Stimulated activated CD8-positive, alpha-beta memory T cell treated with anti-CD3 and anti-CD28 coated beads, Interleukin-2, amount 100 ng/mL, for 1 hour (primary cell): ENCODE results near the gene RARRES2.
A peak's percentile ranks its signal among the peaks of the same experiment; 100 is the strongest.
"Not testable (repeated sequence)": the region's sequence is repeated elsewhere in the genome, so short reads cannot be mapped to it uniquely, and the experiment has no call there.

Source experiments
- DNase-seq, 2 donors: peaks; one replicate each; pipeline ENCODE4 v3.0.0-alpha.2; 2020; ENCODE audit warnings: low read depth in 2 of 2

Gene RARRES2

DNA sequence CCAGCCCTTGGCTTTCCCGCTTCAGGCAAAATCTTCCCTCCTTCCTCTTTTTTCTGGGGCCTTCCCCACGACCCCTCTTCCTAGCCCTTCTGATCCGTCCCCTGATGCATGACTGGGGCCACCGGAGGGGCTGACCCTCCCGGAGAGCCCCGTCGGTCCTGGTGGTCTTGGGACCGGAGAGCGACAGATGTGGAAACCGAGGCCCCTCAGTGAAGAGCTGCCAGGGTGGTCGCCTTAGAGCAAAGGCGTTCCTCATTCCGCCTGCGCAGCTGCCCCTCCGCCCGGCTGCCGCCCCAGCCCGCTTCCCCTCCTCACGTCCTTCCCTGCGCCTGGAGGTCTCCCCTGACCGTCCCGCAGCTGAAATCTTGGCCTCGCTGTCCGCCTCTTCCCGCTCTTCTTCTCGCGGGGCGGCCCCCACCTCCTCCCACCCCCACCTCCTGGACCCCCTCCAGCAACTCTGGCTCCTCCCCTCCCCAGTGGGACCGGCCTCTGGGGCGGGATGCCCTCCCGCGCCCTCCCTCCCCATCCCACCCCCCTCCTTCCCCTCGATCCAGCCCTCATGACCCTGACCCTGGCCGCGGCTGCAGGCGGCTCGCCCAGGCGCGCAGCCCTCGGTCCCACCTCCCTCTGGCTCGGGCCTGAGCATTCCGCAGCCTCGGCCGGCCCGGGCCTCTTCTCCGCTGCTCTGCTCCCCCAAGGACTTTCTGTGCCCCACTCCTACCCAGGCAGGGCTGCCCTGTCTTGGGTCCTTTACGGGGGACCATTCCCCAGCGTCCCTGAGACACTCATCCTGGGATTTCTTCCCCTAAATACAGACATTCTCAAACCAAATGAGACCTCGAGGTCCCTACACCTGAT is at the start of gene RARRES2:
Gene RARRES2 (minus strand): TSS at position 367 of the 858 bp plus-strand sequence. CDS start 1,020 bp downstream, outside the sequence.
- DNase-seq = no peak

DNA sequence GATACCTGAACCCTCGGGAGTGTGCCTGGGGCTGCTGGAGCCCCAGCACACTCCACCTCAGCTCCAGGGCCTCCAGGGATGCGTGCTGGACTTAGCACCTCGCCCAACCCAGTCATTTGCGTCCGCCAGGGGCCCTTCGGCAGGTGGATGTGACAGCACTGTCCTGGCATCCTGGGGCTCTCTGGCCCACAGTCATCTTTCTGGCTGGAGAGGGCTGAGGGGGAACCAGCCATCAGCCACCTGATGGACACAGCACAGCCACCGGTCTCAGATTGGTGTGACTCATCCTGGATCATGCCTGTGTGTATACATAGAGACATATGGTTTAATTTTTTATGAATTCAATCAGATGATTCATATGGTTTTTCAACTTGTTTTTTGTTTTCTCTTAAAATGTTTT is 48.8 kb upstream of the RARRES2 start:
- DNase-seq = no peak

DNA sequence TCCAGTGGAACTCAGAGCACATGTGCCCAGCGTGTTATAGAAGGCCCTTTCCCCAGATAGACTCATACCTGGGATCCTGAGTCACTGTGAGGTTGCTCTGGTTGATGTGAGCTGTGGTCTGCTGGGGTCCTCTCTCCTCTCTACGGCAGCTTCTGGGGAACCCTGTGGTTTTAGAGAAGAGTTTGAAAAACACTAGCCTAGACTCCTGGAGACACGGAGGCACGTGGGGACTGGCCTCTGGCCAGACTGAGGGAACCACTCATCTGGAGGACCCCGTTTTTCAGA is 48.0 kb upstream of the RARRES2 start:
- no peak for DNase-seq

DNA sequence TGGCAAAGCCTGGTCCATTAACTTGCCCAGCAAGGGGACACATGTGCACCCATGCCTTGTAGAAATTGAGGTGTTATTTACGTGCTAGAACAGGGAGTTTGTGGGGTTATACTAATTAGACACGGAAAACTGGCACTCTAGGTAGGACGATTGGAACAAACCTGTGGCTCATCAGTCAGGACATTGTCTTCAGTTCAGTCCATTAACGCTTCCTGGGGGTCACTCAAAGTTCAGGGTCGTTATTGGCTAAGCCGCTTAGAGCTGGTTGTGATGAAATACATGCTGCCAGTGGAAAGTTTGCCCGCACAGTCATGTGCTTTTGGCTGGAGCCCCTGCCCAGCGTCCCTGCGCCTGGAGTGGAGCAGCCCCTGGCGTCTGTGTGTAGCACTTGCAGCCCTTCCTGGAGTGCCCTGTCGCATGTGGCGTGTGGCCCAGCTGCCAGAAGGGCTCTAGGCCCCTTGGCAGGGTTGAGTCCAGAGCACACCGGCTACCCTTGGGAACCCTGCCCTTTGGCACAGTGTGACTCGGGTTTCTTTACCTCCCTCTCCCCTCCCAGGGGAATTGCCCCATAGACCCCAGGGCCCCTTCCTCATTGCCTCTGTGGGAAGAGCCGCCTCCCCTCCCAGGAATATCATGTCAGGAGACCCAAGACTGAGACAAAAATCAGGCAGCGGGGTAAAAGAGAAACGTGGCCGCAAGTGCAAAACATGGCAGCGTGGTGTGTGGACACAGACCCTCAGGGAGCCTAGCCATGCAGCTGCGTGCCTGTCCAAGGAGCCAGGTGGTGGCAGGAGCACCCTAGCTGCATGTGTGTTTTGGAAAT is 47.5 kb upstream of the RARRES2 start:
- no peak for DNase-seq

DNA sequence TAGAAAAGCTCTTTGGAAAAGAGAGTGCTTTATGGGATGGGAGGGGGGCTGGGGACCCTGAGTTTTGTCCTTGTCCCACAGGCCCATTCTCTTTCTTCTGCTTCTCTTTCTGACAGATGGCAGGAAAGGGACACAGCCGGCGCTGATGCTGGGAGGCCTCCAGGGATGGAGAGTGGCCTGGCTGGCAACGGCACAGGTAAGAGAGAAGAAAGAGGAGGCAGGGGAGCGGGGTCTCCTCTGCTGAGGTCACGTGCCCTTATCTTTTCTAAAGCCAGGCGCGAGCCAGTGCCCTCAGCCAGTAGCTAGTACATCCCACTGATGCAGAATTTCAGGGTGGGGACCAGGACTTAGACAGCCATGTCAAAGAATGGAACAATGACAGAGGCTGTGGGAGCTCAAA is 46.9 kb upstream of the RARRES2 start:
- no peak for DNase-seq

DNA sequence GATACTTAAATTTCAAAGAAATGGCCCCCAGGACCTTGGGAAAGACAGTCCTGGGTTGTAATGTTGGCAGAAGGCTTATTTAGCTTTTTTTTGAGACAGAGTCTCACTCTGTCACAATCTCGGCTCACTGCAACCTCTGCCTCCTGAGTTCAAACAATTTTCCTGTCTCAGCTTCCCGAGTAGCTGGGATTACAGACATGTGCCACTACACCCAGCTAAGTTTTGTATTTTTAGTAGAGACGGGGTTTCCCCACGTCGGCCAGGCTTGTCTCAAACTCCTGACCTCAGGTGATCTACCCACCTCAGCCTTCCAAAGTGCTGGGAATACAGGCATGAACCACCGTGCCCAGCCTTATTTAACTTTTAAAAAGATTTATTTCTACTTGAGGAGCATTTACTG is 44.5 kb upstream of the RARRES2 start:
- not testable (repeated sequence) for DNase-seq

DNA sequence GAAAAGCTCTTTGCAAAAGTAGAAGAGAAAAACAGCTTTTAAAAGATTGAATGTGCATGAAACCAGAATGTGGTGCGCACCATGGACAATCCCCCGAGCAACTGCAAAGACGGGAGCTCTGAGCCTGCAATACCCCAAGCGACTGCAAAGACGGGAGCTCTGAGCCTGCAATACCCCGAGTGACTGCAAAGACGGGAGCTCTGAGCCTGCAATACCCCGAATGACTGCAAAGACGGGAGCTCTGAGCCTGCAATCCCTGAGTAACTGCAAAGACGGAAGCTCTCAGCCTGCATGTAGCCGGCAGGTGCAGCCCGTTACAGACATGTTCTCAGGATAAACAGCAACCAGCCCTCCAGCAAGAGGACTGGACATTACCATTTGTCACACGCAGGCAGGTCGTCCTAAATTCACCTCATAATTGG is 43.9 kb upstream of the RARRES2 start:
- DNase-seq = no peak

DNA sequence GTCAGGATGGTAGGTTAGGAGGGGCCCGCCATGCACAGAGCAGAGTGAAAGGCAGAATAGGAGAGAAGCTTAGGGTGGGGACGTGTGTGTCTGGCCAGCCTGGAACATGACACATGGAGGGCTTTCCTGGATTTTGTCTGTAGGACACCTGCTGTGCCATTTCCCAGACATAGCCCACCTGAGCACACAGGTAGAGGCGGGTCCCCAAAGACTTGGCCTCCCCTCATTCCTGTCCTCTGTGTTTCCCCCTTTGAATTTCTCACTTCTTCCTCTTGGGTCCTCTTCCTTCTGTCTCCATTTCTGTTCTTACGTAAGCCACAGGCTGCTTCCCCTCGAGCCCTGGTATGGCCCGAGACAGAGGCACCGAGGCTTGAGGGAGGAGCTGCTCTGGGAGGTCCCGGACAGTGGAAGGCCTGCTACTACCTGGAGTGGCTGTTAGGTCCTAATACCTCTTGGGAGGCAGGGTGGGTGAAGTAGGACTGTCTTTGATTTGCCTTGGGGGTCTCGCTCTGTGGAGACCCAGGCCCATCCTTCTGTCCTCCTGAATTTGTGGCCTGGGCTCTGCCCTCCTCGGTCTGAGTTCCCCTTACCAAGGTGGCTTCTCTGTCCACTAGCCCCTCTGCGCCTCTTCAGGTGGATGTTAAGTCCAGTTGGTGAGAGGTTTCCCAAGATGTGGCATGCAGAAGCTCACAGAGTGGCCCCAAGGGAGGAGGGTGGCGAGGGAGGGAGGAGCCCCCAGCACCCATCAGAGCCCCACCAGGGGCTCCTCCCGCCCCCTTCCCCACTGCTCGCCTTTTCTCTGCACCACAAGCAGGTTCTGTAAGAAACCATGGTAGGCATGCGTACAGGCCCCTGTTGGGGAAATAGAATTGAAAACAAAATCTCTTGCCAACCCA is 43.2 kb upstream of the RARRES2 start:
- no peak for DNase-seq

DNA sequence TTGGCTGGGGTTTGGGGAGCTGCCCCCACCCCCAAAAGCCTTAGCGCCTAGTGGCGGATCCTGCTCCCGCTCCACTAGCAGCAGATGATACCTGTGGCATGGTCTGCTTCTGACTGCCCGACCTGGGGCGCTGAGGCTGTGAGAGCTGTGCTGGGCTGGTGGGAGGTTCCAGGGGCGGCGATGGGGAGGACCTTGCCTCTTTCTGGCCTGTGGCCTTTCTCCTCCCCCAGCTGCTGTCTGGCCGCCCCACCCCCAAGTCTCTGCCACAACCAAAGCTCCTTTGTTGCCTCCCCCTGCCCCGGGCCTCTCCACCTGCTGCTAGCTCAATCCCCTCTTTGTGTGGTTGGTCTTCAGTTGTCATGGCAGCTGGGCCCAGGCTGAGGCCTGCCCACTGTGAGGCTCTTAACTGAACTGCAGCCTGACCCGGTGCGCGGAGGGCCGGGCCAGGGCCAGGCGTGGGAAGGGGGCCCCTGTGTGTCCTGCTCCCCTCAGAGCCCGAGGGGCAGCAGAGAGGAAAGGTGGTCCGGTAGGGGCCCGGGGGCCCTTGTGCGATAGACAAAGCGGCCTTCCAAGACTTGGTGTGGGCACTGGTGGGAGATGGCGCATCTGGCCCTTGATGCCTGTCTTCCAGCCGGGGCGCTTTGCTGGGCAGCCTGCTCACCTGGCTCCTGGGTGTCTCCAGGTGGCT is 42.4 kb upstream of the RARRES2 start:
- no peak for DNase-seq

DNA sequence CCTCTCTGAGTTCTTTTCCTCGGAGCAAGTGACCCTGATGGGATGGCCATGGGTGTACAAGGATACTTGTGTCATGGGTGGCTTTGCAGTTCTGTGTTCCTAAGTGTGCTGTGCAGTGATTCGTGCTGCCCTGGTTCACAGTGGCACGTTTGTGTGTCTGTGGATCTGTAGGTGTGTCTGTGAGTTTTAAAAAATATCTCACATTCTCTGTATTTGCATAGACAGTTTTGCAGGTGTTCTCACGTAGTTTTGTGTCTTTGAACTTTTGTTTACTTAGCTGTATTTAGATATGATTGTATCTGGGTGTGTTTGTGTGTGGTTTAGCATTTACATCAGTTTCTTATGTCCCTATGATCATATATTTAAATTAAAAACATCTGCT is 41.4 kb upstream of the RARRES2 start:
- no peak for DNase-seq

DNA sequence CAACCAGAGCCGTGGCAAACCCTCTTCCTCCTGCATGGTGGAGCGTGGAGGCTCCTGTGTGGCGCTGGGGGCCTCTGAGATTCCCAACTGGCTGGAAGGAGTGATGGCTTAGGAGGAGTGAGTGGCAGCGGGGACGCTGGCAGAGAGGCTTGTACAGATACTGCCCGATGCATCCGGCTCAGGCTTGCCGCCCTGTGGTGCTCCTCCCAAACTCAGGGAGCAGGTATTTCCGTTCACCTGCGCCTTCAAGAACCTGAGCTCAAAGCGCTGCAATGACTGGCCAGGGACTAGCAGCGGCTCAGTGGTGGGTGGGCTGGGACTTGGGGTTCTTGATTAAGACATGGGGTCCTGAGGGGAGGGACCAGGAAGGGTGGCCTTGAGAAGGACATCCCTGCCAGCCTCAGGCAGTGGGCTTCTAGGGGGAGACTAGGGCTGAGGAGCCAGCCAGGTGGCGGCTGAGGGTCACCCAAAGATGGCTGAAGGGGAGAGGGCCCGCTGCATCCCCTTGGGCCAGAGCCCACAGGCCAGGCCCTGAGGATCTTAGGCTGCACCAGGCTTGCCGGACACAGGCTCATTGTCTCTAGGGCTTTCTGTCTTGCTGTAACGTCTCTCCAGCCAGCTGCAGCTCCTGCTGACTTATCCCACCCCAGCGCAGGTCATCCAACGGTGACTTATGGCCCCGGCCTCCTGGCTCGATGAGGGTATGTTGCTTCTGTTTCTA is 40.9 kb upstream of the RARRES2 start:
- DNase-seq = no peak

DNA sequence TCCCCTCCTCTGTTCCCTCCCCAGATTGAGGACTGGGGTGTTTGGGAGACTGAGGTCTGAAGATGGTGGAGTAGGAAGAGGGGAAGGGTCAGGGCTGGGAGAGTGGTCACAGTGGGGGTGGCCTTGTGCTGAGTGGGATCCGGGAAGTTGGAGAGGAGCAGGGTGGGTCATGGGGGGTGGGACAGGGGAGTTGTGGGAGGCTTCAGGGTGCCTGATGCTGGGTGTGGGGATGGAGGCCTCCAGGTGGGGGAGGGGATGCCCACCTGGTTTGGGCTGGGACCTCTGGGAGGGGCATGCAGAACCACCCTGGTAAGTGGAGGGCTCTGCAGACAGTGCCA is 40.3 kb upstream of the RARRES2 start:
- no peak for DNase-seq

DNA sequence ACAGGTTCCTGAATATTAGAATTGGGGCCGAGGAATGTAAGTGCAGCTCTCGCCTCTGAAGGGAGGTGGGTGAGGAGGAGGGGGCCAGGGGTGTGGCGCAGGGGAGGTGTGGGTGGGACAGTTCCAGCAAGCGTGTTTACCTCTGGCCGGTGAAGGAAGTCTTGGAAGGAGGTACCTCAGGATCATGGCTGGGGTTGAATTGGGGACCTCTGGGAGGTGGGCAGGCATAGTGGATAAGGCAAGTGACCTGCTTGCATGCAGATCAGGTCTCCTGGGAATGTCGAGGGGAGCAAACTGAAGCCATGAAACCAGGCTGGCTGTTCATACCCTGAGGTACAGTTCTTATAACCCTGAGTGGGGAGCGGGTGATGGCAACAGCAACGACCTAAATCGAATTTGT is 39.7 kb upstream of the RARRES2 start:
- no peak for DNase-seq

DNA sequence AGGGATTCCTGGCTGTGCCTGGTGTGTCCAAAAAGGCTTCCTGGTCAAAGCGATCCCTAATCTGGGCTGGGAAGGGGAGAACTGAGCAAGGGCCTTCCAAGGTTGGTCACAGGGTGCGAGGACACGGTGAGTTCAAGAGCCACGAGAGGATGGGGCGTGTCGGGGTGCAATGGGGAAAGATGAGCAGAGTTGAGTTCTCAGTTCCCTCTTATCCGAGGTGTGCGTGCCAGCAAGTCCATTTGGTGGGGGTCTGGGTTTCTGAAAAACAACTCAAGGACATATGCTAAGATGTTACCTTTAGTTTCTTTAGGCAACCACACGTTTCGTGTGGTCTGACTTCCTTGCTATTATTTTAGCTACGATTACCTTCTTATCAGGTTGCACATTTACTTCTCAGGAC is 39.0 kb upstream of the RARRES2 start:
- no peak for DNase-seq

DNA sequence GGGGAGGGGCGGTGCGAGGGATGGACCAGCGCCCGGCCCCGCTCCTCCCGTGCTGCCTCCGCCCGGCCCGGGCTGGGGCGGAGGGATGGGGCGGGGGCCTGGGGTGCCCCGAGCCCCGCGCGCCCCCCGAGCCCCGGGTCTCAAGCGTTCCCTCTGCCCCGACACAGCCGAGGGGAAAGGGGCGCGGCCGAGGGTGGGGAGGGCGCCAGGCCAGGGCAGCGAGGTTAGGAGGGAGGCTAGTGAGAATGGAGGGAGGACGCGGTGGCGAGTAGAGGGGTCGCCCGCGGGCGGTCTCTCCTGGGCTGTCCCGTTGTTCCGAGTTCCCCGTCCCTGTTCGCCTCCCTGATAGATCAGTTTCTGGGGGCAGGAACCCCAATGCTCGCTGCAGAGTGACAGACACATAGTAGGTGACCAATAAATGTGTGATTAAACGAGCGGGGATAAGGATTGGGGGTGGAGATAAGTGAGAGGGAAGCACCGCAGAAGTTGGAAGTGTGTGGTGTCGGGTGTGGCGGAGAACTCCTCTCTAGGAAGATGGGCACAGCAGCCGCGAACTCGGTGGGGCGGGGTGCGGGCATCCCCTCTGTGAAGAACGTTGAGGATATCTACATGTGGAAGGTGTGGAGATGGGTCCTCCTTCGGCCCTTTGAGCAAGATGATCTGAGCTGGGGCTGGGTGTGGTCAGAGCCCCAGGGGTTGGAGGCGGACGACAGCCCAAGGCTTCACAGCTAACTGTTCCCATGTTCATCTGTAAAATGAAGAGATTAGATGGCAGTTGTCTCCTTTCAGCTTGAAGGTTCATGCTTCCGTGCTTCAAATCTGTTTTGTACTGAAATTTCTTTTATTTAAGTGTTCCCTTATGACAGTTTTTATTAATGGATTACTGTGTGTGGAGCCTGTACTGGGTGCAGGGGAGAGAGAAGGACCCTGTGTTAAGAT is 38.3 kb upstream of the RARRES2 start:
- no peak for DNase-seq

DNA sequence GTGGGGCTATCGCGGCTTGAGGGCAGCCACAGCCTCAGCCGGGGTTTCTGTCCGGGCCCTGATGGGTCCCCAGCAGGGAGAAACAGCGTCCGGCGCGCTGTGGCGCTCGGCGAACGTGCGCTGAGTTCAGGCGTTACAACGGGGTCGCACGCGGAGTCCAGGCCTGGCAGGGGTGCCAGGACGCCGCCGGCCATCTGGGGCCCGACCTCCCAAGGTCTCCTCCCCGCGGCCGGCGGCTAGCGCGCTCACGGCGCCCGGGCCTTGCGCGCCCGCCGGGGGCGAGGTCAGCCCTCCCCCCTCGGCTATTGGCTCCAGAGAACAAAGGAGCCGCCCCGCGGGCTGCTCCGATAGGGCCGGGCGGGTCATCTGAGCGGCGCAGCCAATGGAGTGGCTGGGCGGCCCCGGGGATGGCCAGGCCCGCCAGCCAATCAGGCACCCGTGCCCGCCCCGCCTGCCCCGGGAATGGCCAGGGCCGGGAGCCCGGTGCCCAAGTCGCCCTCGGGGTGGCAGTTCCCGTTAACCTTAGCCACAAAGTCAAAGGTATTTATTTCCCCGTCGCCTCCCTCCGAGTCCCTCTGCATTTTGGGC is 37.5 kb upstream of the RARRES2 start, which contains the start of gene ZNF775:
Gene ZNF775 (plus strand): TSS at position 478 of the 588 bp plus-strand sequence. CDS start 9,141 bp downstream, outside the sequence.
- DNase-seq = peak; percentile 80 to 85

DNA sequence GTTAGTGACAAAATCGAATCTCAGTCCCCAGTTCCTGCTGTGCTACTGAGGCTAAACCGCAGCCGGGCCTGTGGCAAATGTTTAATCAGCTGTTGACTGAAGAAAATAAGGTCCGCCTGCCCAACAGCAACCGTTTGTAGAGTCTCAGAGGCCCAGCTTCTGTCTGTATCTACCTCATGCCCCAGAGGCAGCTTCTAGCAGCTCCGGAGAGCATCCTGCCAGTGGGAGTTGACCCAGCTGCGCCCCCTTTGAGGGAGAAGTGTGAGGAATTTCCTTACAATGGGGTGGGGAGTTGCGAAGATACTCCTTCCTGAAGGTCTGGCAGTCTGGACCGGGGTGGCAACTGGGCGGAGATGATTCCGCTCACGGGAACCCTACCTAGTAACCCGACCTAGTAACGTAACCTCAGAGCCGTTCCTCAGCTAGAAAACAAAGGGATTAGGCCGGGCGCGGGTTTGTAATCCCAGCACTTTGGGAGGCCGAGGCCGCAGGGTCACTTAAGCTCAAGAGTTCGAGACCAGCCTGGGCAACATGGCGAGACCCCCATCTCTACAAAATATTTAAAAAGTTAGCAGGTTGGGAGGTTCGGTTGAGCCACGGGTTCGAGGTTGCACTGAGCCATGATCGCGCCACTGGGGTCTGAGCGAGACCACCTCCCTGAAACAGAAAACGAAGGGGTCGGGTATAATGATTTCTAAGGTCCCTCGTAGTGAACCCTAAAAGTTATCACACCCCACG is 36.9 kb upstream of the RARRES2 start:
- DNase-seq = no peak

DNA sequence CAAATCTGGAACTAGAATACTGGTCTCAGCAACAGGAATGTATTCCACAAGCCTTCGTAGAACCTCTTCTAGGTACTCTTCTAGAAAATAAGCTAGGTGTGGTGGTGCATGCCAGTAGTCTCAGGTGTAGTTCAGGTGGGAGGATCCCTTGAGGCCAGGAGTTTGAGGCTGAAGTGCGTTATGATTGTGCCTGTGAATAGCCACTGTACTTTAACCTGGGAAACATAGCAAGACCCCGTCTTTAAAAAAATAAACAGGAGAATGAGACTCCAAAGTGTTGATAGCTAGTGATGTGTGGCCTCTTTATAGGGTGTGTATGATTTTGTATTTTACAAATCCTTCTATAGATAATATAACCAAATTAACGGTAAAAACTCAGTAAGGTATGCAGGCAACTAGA is 36.2 kb upstream of the RARRES2 start:
- no peak for DNase-seq

DNA sequence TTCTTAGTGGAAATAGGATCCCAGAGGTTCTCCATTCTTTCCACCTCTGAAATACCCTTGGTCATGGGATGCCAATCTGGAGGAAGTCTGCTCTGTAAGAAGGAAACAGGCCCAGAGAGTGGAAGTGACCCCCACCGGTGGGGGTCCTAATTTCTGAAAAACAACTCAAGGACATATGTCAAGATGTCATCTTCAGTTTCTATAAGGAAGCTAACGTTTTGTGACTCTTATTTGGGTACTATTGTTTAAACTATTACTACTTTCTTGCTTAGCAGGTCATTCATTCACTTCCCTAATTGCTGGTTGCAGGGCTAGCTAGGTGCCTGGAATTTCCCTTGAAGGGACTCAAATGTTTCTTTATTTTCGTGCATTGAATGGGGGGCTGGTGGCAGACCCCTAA is 35.8 kb upstream of the RARRES2 start:
- no peak for DNase-seq
